ENCODE measurements around the gene PTGDR2.

DNA sequence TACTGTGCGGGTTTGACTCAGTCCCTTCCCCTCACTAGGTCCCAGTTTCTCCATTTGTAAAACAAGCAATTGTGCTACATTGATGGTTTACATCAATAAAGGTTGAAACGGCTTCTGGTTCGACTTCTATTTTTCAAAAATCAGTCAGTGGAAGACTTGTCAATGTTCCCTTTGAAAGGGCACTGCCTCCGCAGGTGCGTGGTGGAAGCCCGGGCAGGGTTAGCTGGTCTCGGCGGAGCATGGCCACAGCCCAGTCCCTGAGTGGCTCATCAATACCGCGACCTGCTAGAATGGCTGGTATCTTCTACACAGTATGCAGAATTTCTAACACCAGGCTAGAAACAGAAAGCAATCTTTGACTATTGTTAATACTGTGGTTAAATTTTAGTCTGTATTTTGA lies 54.6 kb downstream of the PTGDR2 start:
- TF ChIP-seq, protein P1, sequence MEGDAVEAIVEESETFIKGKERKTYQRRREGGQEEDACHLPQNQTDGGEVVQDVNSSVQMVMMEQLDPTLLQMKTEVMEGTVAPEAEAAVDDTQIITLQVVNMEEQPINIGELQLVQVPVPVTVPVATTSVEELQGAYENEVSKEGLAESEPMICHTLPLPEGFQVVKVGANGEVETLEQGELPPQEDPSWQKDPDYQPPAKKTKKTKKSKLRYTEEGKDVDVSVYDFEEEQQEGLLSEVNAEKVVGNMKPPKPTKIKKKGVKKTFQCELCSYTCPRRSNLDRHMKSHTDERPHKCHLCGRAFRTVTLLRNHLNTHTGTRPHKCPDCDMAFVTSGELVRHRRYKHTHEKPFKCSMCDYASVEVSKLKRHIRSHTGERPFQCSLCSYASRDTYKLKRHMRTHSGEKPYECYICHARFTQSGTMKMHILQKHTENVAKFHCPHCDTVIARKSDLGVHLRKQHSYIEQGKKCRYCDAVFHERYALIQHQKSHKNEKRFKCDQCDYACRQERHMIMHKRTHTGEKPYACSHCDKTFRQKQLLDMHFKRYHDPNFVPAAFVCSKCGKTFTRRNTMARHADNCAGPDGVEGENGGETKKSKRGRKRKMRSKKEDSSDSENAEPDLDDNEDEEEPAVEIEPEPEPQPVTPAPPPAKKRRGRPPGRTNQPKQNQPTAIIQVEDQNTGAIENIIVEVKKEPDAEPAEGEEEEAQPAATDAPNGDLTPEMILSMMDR (IDR thresholded peaks at IDR 0.05): no peak
- no peak for TF ChIP-seq MYC (IDR thresholded peaks at IDR 0.05; ENCODE audit: borderline replicate concordance, low read length)
- TF ChIP-seq, protein P2, sequence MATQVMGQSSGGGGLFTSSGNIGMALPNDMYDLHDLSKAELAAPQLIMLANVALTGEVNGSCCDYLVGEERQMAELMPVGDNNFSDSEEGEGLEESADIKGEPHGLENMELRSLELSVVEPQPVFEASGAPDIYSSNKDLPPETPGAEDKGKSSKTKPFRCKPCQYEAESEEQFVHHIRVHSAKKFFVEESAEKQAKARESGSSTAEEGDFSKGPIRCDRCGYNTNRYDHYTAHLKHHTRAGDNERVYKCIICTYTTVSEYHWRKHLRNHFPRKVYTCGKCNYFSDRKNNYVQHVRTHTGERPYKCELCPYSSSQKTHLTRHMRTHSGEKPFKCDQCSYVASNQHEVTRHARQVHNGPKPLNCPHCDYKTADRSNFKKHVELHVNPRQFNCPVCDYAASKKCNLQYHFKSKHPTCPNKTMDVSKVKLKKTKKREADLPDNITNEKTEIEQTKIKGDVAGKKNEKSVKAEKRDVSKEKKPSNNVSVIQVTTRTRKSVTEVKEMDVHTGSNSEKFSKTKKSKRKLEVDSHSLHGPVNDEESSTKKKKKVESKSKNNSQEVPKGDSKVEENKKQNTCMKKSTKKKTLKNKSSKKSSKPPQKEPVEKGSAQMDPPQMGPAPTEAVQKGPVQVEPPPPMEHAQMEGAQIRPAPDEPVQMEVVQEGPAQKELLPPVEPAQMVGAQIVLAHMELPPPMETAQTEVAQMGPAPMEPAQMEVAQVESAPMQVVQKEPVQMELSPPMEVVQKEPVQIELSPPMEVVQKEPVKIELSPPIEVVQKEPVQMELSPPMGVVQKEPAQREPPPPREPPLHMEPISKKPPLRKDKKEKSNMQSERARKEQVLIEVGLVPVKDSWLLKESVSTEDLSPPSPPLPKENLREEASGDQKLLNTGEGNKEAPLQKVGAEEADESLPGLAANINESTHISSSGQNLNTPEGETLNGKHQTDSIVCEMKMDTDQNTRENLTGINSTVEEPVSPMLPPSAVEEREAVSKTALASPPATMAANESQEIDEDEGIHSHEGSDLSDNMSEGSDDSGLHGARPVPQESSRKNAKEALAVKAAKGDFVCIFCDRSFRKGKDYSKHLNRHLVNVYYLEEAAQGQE (IDR thresholded peaks at IDR 0.05): no peak
- no peak for TF ChIP-seq EP300 (IDR thresholded peaks at IDR 0.05)
- TF ChIP-seq BHLHE40 (IDR thresholded peaks at IDR 0.05; ENCODE audit: low read depth, low read length): no peak
- no peak for TF ChIP-seq POLR2AphosphoS2 (conservative IDR thresholded peaks at IDR 0.05; ENCODE audit: low read length)
- TF ChIP-seq, protein P3, sequence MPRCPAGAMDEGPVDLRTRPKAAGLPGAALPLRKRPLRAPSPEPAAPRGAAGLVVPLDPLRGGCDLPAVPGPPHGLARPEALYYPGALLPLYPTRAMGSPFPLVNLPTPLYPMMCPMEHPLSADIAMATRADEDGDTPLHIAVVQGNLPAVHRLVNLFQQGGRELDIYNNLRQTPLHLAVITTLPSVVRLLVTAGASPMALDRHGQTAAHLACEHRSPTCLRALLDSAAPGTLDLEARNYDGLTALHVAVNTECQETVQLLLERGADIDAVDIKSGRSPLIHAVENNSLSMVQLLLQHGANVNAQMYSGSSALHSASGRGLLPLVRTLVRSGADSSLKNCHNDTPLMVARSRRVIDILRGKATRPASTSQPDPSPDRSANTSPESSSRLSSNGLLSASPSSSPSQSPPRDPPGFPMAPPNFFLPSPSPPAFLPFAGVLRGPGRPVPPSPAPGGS (IDR thresholded peaks at IDR 0.05): no peak
- TF ChIP-seq POLR2A (IDR thresholded peaks at IDR 0.05; ENCODE audit: low read length): no peak
- TF ChIP-seq MAZ (IDR thresholded peaks at IDR 0.05; ENCODE audit: borderline replicate concordance, low read depth, low read length): no peak
